ENCODE data around the gene CXorf49B.
"Not testable (repeated sequence)": the region's sequence is repeated elsewhere in the genome, so short reads cannot be mapped to it uniquely, and the experiment has no call there.

DNA sequence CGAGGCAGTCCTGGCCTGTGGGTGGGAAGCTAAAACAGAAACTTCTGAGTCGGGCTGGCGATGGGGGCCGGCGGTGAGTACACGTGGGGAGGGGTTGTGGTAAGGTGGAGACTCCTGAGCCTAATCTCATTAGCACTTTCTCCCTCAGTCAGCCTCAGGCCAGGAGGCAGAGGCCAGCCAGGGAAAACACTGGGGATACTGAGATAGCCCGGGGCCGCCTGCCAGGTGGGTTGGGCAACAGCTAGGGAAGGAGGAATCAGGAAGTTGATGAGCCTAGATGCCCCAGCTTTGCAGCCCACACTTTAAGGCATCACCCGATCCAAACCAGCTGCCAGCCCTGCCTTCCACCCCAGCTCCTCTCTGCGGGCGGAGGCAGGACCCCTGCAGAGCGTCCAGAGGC, 46.8 kb upstream of the CXorf49B start:
- TF ChIP-seq, protein P1, sequence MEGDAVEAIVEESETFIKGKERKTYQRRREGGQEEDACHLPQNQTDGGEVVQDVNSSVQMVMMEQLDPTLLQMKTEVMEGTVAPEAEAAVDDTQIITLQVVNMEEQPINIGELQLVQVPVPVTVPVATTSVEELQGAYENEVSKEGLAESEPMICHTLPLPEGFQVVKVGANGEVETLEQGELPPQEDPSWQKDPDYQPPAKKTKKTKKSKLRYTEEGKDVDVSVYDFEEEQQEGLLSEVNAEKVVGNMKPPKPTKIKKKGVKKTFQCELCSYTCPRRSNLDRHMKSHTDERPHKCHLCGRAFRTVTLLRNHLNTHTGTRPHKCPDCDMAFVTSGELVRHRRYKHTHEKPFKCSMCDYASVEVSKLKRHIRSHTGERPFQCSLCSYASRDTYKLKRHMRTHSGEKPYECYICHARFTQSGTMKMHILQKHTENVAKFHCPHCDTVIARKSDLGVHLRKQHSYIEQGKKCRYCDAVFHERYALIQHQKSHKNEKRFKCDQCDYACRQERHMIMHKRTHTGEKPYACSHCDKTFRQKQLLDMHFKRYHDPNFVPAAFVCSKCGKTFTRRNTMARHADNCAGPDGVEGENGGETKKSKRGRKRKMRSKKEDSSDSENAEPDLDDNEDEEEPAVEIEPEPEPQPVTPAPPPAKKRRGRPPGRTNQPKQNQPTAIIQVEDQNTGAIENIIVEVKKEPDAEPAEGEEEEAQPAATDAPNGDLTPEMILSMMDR (IDR thresholded peaks at IDR 0.05 in 8 of 11, conservative IDR thresholded peaks at IDR 0.05 in 3 of 11), result not testable (repeated sequence)
- not testable (repeated sequence) for TF ChIP-seq POLR2AphosphoS5, POLR2A (IDR thresholded peaks at IDR 0.05)
